G401.6 (cell line): ENCODE results near the gene RAB40B.

Source experiments
- FAIRE-seq: peaks from 2 replicates; lab custom pipeline; 2012; peaks lifted over from hg19 to GRCh38; lab: Jason Lieb, UNC

The RAB40B gene

DNA sequence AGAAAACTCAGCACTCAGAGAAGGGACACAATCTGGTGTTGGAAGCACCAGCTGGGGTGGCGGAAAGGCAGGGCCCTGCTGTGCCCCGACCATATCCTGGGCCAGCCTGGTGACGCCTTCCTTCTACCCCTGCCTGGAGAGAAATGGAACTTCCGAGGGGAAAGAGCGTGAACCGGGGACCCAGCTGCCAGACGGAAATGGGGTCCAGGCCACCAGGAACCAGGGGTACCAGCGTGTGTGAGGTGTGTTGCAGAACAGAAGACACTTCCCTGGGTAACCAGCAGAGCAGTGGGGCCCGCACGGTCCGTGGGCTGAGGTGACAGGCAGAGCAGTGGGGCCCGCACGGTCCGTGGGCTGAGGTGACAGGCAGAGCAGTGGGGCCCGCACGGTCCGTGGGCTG lies 6.8 kb downstream of the RAB40B start:
- FAIRE-seq, result no peak

DNA sequence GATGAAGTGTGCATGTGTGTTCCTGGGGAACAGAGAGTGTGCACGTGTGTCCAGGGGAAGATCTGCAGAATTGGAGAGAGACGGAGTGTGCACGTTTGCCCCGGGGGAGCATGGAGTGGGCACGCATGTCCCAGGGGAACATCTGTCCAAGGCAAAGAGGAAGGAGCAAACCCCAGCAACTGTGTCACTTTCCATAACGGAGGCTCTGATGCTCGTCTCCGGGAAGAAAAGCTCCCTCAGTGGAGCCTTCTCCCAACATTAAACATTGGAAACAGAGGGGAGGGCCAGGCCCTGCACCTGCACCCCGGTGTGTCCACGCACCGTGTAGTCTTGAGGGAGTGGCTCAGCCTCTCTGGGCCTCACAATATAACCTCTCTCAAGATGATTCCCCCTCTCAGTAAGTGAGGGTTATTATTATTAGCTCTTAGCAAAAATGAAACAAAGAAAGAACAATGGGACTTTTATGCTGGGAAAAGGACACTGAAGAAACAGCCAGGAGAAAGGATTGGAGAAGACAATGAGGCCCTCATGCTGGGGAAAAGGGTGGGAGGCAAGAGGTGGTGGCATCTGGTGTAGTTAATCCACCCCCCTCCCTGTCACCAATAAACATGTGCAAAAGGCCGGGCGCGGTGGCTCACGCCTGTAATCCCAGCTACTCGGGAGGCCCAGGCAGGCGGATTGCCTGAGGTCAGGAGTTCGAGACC lies 7.6 kb downstream of the RAB40B start:
- no peak for FAIRE-seq

- no peak for FAIRE-seq
Measured at GRCh38 chr17:82689077-82689476, 9.4 kb downstream of the RAB40B start.

DNA sequence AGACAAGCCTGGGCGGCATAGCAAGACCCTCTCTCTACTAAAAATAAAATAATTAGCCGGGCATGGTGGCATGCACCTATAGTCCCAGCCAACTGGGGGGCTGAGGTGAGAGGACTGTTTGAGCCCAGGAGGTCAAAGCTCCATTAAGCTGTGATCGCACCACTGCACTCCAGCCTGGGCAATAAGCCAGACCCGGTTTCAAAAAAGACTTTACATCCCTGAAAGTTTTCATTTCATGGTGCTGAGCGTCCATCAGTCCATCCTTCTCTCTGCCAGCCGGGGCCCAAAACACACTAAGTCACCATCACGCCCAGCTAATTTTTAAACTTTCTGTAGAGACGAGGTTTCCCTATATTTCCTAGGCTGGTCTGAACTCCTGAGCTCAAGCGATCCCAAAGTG lies 10.6 kb downstream of the RAB40B start:
- FAIRE-seq, result no peak

- no peak for FAIRE-seq
Measured at GRCh38 chr17:82687375-82687861, 11.1 kb downstream of the RAB40B start.

- FAIRE-seq, result no peak
Measured at GRCh38 chr17:82686366-82687324, 11.9 kb downstream of the RAB40B start.

- FAIRE-seq, result no peak
Measured at GRCh38 chr17:82685291-82685690, 13.2 kb downstream of the RAB40B start.

GRCh38 chr17:82684228-82684841 lies 14.2 kb downstream of the RAB40B start:
- no peak for FAIRE-seq

DNA sequence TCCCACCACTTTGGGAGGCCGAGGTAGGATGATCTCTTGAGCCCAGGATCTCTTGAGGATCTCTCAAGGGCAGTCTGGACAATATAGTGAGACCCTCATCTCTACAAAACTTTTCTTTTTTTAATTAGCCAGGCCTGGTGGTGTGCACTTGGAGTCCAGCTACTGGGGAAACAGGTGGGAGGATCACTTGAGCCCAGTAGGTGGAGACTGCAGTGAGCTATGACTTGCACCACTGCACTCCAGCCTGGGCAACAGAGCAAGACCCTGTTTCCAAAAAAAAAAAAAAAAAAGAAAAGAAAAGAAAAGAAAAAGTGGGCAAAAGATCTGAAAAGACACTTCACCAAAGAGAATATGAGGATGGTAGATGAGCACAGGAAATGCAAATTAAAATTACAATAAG lies 15.0 kb downstream of the RAB40B start:
- no peak for FAIRE-seq

DNA sequence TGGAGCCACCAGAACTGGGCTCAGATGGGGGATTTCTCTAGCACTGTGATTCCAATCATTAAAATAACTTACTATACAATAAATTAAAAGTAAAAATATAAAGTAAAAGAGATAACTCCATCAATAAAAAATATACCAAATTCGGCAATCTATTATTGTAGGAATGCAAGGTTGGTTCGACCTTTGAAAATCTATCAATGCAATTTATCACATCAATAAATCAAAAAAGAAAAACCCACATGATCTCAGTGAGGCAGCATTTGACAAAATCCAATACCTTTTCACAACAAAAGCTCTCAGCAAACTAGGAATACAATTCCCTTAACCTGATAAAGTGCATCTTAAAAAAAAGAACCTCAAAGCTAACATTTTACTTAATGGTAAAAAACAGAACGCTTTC lies 17.0 kb downstream of the RAB40B start:
- no peak for FAIRE-seq

- no peak for FAIRE-seq
Measured at GRCh38 chr17:82679586-82680465, 18.7 kb downstream of the RAB40B start.

- no peak for FAIRE-seq
Measured at GRCh38 chr17:82678265-82678891, 20.1 kb downstream of the RAB40B start.

DNA sequence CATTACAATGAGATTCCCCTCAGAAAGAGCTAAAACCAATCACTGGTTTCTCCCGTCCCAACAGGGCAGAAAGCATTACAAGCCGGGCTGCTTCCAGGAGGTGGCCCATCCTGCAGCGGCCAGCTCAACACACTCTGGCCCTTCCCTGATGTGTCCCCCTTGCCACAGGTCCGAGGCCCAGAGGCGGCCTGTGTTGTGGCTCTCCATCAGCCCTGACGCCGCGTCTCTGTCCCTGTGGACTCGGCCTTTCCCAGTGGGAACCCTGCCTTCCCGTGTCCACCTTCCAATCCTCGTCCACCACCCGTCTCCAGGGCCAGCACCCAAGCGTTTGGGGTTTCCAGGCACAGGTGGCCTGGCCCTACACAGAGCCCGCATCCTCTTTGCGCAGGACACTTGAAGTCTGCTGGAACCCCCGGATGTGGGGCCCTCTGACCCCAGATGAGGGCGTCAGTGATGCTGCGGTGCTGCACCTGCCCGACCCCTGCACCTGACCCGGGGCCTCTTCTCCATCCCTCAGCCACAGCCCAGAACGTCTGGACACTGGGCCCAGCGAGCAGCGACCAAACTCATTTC lies 21.1 kb downstream of the RAB40B start:
- FAIRE-seq, result no peak

DNA sequence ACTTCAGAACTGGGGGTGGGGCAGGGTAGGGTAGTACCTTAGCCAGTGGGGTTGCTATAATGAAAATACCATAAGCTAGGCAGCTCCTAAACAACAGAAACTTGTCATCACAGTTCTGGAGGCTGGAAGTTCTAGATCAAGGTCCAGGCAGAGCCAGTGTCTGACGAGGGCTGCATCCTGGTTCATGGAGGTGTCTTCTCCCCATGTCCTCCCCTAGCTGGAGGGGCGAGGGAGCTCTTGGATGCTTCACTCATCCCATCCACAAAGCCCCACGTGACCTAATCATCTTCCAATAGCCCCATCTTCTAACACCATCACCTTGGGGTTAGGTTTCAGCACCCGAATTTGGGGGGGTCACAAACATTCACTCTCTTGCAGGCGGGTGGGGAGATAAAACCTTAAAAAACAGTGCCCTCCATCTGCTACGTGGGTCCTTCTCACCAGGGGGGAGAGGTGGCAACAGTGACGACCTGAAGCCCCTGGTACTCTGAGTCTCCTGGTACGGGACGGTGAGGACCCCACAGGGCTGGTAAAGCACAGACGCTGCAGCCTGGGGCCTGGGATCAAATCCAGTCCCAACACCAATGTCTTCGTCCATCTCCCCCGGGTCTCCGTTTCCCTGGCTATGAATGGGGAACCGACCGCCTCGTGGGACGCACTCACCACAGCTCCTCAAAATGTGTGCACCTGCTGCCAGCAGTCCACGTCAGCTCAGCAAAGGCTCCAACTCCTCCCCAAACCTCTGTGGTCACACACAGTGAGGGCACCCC lies 22.8 kb downstream of the RAB40B start:
- no peak for FAIRE-seq

- FAIRE-seq, result no peak
Measured at GRCh38 chr17:82674656-82675475, 23.6 kb downstream of the RAB40B start.

GRCh38 chr17:82670661-82671450 lies 27.6 kb downstream of the RAB40B start:
- FAIRE-seq, result no peak

DNA sequence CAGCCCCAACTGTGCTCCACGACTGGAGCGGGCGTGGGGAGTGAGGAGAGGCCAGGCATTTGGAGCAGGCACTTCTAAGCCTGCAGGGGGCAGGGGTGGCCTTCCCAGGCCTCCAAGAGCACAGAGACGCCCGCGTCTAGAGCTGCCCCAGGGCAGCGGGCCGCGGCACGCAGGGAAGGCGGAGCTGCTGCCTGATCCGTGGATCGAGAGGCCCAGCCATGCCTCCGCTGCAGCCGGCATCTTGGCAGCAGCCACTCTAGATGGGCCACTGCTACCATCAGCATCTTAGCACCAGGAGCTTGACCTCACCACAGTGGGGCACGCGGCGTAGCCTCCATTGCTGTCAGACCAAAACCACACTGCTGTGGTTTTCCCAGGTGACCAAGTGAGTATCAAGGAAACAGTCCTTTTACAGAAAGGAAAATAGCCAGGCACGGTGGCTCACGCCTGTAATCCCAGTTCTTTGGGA lies 29.8 kb downstream of the RAB40B start:
- no peak for FAIRE-seq

DNA sequence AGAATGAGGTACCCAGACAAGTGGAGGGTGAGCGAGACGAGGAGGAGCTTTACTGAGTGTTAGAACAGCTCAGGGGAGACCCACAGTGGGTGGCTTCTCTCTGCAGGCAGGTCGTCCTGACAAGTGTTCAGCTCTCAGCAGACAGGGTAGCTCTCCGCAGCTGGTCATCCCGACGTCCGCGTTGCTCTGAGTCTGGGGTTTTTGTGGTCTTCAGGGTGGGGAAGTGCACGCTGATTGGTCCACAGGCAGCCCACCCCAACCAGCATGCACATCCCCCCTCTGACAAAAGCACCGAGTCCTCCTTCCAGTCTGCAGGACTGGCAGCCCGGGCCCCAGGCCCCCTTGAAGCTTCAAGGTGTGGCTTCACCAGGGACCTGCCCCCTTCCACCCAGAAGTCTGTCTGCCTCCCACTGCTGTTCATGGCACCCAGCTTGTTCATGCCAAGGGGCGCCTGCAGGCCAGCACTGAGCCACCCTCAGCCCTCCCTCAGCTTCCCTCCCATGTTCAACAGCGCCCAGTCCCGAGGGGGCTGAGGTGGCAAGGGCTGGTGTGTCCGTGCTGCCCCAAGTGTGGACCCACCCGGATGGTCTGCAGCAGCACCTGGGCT lies 30.4 kb downstream of the RAB40B start:
- FAIRE-seq, result no peak
